HCT116 (cell line): ENCODE data around the gene TAF8.

Source experiments
- EZH2 ChIP-seq: fragments of 200-600 bp; sonication (generic); IDR thresholded peaks from 2 replicates; pipeline ENCODE4 v1.6.1; 2017; ENCODE audit warnings: antibody characterized with exemption, mixed run types
- EZH2phosphoT487 ChIP-seq: fragments of 200-600 bp; IDR thresholded peaks from 2 replicates; pipeline ENCODE4 v1.6.1; 2018; ENCODE audit warnings: antibody characterized with exemption, borderline replicate concordance
- POLR2A ChIP-seq: IDR thresholded peaks from 2 replicates; pipeline ENCODE4 v1.7.0; 2011; ENCODE audit warnings: borderline replicate concordance; ENCODE audit not compliant: insufficient read depth, insufficient read length; ENCODE audit errors: extremely low read depth
- POLR2AphosphoS5 ChIP-seq: IDR thresholded peaks from 2 replicates; pipeline ENCODE4 v1.6.1; 2011; ENCODE audit warnings: mild to moderate bottlenecking, low read depth, low read length, moderate library complexity
- REST ChIP-seq: IDR thresholded peaks from 2 replicates; pipeline ENCODE4 v1.6.1; 2012; ENCODE audit warnings: low read depth
- SIN3A ChIP-seq: IDR thresholded peaks from 2 replicates; pipeline ENCODE4 v1.6.1; 2012; ENCODE audit warnings: low read depth
- TCF7L2 ChIP-seq: IDR thresholded peaks from 2 replicates; pipeline ENCODE4 v1.7.0; 2011; ENCODE audit warnings: borderline replicate concordance, inconsistent platforms; ENCODE audit not compliant: insufficient read depth, insufficient read length; ENCODE audit errors: extremely low read depth
- ZFX ChIP-seq: fragments of 450-650 bp; IDR thresholded peaks from 2 replicates; pipeline ENCODE4 v1.6.1; 2017
- ZNF274 ChIP-seq: fragments of 200-500 bp; sonication (Bioruptor generic); IDR thresholded peaks from 2 replicates; pipeline ENCODE4 v1.6.1; 2014; ENCODE audit warnings: mild to moderate bottlenecking, low read depth, low read length, inconsistent platforms
- TF ChIP-seq, protein P1 (sequence below), 3 experiments: fragments of 200-600 bp in 1 of 3; sonication (generic) in 1 of 3; IDR thresholded peaks in 2 of 3; conservative IDR thresholded peaks in 1 of 3; 2 replicates each; pipeline ENCODE4 v1.5.1; 2012 to 2017; ENCODE audit warnings: low read depth in 2 of 3, low read length in 2 of 3, antibody characterized with exemption in 1 of 3, borderline replicate concordance in 1 of 3, control low read depth in 1 of 3, mild to moderate bottlenecking in 1 of 3, mixed read lengths in 1 of 3, mixed run types in 1 of 3, moderate library complexity in 1 of 3; ENCODE audit not compliant: insufficient read depth in 1 of 3
- TF ChIP-seq, protein P2 (sequence below): IDR thresholded peaks from 2 replicates; pipeline ENCODE4 v1.6.1; 2012

GRCh38 chr6:42026540-42026939 is 23.8 kb upstream of the TAF8 start:
- TF ChIP-seq EZH2: no peak
- TF ChIP-seq POLR2AphosphoS5: no peak
- no peak for TF ChIP-seq REST
- TF ChIP-seq, protein P1, sequence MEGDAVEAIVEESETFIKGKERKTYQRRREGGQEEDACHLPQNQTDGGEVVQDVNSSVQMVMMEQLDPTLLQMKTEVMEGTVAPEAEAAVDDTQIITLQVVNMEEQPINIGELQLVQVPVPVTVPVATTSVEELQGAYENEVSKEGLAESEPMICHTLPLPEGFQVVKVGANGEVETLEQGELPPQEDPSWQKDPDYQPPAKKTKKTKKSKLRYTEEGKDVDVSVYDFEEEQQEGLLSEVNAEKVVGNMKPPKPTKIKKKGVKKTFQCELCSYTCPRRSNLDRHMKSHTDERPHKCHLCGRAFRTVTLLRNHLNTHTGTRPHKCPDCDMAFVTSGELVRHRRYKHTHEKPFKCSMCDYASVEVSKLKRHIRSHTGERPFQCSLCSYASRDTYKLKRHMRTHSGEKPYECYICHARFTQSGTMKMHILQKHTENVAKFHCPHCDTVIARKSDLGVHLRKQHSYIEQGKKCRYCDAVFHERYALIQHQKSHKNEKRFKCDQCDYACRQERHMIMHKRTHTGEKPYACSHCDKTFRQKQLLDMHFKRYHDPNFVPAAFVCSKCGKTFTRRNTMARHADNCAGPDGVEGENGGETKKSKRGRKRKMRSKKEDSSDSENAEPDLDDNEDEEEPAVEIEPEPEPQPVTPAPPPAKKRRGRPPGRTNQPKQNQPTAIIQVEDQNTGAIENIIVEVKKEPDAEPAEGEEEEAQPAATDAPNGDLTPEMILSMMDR (IDR thresholded peaks at IDR 0.05 in 2 of 3, conservative IDR thresholded peaks at IDR 0.05 in 1 of 3; ENCODE audit: borderline replicate concordance in 1 of 3, insufficient read depth in 1 of 3, low read depth in 2 of 3, low read length in 2 of 3): no peak
- TF ChIP-seq, protein P2, sequence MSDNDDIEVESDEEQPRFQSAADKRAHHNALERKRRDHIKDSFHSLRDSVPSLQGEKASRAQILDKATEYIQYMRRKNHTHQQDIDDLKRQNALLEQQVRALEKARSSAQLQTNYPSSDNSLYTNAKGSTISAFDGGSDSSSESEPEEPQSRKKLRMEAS: no peak
- no peak for TF ChIP-seq EZH2phosphoT487
- no peak for TF ChIP-seq ZNF274
- TF ChIP-seq POLR2A: no peak
- no peak for TF ChIP-seq ZFX
- TF ChIP-seq SIN3A: no peak
- no peak for TF ChIP-seq TCF7L2
